CD4-positive, alpha-beta T cell treated with Interleukin-21 for 1 hour (primary cell): ENCODE data around the gene TLR5.
A peak's percentile ranks its signal among the peaks of the same experiment; 100 is the strongest.

Experiments used
- DNase-seq: peaks from one replicate; pipeline ENCODE4 v3.0.0-alpha.2; 2020

TLR5 gene

DNA sequence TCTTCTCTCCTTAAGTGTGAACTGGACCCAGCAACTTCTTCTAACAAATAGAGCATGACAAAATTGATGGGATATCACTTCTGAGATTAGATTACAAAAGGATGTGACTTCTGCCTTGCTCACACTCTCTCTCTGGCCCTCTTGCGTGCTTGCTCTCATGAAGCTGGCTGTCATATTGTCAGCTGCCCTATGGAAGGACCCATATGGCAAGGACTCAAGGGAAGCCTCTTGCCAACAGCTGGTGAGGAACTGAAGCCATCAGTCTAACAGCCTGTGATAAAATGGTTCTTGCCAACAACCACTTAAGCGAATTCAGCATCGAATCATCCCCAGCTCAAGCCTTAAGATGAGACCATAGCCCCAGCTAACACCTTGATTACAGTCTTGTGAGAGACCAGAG lies 4.8 kb upstream of the TLR5 start:
- no peak for DNase-seq

DNA sequence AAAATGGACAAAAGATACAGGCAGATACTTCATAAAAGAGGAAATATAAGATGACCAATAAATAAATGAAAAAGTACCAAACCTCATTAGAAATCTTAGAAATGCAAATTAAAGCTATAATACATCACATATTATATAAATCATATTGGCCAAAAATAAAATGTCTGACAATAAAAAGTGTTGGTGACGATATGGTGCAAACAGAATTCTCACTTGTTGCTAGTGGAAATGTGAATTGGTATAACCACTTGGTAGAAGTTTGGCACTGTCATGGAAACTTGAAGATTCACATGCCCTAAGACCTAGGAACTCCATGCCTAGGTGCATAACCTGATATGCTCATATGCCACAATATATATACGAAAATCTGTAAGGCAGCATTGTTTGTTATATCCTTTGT lies 4.4 kb upstream of the TLR5 start:
- DNase-seq: no peak

DNA sequence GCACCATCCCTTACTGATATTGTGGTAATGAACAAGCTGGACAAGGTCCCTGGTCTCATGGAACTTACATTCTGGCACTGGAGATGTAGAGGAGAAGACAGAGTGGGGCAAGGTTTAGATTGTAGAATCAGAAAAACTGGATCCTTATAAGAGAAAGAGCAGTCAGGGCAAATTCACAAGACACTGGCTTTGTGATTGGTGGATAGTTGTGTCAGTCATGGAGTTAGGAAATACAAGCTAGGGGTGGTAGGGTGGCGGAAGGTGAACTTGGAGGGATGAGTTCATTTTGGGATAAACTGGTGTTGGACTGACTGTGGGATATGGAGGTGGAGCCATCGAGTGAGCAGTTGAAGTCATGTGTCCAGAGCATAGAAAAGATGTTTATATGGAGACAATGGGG lies 3.7 kb upstream of the TLR5 start:
- no peak for DNase-seq

DNA sequence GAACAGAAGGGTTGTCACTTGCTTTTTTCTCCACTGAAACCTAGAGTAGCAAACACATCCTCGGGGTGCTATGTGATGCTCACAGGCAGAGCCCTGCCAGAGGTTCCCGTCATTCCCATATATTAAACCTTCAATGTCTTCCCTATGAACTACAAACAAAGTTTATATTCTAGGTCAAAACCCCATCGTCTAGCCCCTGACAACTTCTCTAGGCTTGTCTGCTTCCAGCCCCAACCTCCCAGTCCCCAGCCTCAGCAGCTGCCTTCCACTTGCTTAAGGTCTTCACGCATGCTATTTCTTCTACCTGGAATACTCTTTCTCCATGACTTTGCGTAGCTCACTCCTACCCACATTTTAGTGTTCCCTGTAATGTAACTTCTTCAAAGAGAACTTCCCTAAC lies 1.9 kb upstream of the TLR5 start:
- no peak for DNase-seq

DNA sequence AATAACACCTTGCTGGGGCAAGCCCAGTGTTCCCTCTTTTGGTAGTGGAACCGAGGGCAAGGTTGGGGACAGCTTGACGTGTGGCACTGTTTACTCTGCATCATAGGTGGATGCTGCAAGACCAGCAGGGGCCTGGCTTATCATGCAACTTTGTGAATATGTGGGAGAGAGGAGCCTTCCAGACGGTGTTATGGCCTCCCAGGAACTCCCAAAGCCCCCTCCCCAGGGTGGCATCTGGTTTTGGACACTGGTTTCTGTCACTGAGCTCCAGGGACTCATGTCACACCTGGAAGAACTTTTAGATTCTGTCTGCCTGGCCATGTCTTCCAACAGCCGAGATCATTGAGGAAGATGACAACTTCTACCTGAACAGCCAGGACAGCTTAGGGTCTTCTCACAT lies 1.4 kb upstream of the TLR5 start:
- DNase-seq: no peak

DNA sequence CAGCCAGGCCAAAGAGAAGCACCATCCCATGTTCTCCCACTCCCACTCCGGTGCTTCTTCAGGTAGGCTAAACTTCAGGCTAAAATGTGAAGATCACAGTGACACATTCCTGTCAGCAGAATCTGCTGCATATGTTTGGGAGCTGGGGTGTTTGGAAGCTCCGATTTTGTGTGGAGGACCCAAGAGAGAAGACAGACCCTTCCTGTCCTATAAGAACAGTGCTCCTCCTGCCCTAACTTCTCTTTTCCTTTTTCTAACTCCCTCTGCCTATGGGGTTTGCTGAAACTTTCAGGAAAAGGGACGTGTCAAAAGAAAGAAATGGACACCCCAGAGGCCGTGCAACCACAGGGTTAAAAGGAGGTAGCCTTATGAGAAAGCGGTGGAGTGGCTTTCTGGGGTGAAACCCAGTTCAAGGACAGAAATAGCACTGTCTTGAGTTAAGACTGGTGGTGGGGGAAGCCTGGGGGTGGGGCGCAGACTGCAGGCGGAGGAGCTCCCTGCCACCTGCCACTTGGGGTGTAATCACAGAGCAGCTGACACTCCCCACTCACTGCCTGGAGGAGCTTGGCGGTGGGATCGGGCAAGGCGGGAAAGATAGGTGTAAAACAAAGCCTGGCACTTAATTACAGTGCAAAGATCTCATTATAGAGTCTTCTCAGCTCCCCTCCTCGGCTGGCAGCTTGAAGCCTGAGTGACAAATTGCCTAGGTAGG lies 645 bp upstream of the TLR5 start:
- DNase-seq: peak; percentile 44

DNA sequence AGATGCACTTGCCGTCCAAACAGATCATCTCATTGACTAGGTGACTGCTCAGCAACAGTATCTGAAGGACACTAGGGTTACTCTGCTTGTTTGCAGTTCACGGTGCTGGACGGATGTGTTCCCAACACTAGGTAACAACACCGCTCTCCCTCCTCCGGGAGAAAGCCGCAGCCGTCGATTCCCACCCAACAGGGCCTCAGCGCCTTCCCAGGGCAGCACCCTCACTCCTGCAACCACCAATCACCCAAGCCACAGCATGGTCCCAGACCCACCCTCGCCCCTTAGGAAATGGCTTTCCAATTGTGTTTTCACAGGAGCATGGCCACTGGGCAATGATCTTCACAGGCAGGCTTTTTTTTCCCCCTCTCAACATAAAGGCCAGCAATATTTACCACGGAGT lies 779 bp downstream of the TLR5 start:
- DNase-seq: no peak

DNA sequence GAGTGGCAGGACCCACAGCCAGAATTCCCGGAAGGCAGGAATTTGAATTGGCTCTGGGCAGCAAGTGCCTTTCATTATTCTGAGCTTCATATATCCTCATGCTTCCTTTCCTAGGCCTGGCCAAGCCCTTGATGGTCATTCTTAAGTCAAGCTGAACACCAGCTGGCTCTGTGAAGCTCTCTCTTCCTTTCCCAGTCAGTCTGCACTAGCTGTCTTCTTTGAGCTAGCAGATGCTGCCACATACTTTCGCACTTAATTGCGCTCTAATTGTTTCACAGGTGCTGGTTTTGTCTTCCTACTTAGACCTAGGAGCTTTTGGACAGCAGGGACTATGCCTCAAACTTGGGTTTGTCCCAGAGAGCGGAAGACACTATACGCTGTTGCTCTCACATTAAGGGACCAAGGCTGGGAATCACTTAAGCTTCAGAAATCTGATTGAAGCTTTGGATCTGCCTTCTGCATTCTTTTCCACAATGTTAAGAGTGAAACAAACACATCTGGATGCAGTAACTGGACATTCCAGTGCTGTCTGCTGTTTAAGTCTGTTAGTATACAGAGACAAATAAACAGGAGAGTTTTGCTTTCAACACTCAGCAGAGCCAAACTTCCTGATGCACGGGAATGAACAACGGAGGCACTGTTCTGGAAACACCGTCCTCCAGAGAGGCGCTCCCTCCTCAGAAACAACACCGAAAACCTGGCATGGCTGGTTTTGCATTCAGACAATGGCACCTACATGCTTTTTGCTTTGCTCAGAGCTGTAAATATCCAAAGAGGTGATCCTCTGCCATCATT lies 2.2 kb downstream of the TLR5 start:
- DNase-seq: no peak

DNA sequence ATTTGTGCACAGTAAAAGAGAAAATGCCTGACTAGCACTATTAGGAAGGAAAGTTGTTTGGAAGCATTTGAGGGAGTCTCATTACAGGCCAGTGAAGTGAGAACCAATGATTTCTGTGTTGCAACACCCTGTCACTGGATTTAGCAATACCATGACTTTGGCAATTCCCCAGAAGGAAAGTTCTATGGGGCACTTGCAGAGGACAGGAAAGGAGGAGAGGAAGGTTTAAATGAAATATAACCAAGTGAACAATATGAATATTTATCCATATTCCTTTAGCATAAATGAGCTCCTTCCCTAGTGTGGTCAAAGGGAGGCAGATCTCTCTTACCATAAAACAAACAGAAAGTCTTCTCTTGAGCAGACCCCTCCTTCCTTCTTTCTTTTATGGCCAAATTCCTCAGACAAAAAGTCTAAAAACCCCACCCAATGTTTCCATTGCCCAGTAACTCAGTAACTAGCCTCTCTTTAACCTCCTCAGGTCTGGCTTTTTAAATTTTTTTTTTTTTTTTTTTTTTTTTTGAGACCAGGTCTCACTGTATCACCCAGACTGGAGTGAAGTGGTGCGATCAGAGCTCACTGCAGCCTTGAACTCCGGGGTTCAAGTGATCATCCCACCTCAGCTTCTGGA lies 5.5 kb downstream of the TLR5 start:
- DNase-seq: no peak

DNA sequence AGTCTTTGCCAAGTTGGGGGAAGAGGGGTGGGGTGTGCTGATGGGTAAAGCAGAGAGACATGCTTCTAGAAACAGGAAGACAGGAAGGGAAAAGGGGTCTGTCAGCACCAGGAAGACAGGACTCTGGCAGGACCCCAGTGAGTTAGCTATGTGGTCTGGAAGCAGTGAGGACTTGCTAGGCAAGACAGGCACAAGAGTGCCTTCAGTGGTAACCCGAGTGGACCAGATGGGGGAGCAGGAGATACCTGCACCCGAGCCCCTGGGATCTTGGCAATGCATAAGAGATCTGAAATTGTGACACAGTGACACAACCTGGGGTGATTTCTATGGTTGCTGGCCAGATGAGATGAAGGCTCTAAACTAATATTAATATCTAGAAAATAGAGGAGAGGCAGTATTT lies 7.0 kb downstream of the TLR5 start:
- no peak for DNase-seq

DNA sequence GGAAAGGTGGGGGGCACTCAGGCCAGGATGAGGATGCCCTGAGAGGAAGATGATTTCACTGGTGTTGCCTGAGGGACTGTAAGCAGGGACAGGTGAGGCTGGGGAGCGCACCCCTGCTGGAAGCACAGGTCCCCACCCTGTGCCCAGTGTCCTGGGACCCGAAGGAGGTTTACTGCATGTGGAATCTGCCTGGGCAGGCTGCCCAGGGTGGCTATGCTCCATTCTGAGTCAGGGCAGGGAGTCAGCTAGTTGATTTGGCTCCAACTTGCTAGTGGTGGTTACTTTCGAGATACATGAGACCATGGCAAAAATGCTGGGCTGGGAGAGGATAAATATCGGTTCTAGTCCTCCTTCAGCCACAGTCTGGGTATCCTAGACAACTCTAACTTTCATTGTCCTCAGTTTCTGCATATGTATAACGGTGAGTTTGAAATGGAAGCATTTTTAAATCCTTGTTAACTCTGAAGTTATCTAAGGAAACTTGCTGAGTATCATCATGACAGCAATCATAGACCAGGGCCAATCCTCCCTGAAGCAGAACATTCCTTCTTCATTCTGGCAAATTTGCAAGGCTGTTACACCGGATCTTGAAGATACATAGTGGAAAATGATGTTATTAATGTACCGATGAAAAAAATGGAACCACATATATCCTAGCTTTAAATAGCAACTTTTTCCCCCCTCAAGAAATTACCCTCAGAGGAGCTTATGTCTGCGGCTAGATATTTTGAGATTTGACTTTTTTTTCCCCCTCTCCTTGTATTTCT lies 7.7 kb downstream of the TLR5 start:
- DNase-seq: no peak

DNA sequence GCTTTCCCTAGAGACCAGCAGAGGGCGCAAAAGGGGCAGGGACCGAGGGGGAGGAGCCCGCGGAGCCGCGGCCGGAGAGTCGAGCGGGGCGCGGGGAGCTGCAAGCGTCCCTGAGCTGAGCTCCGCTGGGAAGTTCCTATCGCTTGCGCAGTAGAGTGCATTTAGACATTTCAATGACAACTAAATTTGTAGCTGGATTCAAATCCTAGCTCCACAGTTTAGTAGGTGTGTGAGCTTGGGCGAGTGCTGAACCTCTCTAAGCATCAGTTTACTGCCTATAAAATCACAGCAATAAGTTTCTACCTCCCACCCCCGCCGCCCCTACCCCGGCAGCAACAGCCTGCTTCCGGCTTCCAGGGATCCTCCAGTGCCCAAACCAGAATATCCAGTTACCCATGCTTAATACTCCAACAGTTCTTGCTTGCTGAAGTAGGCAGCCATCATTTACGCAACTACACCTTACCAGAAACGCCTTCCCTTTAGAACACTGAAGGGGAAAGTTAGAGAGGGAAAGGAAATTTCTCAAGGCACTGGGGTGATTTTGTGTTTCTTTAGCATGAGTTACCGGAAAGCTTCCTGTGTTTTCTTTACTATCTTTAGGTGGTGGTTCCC lies 9.1 kb downstream of the TLR5 start:
- peak; percentile 80 for DNase-seq

DNA sequence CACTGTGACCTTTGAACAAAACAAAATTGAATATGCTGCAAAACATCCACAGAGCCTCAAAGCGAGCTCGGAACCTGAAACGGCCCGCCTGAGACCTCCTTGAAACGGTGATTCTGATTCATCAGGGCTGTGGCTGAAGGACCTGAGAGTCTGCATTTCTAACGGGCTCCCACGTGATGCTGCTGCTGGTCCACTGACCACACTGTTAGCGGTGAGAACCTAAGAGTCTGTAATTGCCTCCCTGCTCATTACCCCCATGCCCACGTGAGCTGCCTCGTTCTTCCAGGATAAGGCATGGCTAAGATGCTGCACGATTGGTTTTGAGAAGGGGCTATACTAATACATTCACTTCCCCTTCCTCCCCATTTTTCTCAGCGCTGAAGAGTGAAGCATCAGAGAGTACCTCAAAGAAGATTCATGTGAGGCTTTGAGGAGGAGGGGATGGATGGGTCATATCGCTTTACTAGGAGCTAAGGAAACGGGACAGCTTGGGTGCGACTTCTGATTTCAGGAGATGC lies 9.7 kb downstream of the TLR5 start:
- DNase-seq: no peak

DNA sequence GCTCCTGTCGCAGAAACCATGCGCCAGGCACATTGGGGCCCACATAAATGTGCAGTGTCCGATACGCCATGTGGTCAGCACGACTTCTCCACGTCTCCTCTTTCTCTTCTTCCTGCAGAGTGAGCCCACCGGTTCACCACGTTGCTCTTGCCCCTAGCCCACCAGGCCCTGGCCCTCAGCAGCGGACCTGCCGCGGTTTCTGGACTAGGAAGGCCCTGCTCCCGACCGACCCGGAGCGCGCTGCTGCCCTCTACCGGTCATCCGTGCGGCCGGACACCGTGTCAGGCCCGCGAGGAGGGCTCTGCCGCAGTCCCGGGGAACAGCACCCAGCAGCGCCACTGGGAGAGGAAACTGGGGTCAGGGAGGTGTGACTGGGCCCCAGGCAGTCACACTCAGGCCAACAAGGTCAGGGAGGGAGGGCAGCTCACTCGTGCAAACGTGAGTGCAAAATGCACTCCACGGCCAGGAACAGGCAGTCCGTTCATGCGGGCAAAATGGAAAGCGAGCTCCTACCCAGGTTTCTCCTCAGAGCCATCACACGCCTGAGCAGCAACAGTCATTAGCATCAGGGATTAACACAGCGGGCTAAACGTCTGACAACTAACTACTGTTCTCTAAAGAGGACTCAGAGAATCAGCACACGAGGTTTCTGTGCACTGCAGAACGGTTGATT lies 13.7 kb downstream of the TLR5 start:
- DNase-seq: peak; percentile 58

DNA sequence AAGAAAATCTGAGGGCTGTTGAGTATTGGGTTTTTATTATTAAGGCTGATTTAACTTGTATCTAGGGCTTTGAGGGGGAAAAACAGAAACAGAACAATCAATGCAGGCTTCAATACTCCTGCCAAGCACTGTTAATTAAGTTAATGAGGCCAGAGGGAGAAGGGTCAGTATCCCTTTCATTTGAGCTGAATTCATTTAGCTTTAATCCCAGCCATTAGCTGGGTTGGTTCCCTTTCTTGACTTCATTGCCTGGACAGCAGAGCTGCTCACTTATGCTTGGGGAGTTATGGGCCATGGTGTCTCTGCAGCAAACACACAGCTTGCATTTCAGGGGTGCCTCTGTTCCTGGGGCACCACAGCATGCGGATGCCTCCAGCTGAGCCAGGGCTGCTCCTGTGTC lies 16.3 kb downstream of the TLR5 start:
- no peak for DNase-seq

DNA sequence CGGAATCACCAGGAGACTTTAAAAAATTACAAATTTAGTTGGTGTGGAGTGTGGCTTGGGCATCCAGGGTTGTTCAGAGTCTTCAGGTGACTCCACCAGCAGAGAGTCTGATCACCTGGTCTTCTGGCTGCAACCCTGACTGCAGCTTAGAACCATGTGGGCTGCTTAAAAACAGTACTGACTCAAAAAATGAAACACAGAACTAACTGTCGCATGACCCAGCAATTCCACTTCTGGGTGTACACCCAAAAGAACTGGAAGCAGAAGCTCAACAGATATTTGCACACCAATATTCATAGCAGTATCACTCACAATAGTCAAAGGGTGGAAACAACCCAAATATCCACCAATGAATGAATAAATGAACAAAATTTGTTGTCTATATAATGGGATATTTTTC lies 17.3 kb downstream of the TLR5 start:
- DNase-seq: no peak

DNA sequence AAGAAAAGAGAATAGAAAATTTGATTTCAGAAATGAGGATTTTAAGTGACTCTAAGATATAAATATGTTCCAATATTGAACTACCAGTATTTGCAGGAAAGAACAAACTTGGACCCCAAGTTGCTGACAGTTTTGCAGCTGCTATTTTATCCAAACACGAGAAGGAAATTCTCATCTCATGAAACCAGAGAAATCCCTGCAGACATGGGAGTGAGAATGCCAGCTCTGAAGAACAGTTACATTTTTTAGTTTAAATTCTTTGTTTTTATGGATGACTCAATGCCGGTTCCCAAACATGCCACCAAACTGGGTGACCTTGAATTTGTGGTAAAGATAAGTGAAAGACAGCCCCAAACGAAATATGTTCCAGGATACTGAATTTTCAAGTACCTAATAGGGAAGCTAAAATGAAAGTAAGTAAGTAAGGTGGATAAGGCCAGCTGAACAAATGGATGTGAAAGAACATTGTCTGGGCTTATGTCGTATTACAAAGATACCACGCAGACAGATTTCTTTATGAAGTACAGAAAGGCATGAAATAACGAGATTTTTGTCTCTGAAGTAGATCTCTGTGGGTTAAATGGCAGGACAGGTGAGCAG lies 19.9 kb downstream of the TLR5 start:
- DNase-seq: no peak

DNA sequence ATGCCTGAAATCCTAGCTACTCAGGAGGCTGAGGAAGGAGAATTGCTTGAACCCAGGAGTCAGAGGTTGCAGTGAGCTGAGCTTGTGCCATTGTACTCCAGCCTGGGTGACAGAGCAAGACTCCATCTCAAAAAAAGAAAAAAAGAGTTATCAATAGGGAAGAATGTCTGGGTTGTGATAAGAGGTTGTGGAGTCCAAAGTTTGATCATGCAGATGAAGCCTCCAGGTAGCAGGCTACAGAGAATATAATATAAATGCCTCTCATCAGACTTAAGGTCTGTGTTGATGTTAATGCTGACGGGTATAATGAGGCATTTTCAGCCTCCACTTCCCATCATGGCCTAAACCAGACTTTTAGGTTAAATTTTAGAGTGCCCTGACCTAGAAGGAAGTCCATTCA lies 24.6 kb downstream of the TLR5 start:
- DNase-seq: no peak

DNA sequence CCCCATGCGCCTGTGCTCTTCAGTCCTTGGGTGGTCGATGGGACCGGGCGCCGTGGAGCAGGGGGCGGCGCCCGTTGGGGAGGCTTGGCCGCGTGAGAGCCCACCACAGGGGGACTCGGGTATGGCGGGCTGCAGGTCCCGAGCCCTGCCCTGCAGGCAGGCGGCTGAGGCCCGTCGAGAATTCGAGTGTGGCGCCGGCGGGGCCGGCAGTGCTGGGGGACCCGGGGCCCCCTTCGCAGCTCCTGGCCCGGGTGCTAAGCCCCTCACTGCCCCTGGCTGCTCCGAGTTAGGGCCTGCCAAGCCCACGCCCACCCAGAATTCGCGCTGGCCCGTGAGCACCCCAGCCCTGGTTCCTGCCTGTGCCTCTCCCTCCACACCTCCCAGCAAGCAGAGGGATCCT lies 26.1 kb downstream of the TLR5 start:
- DNase-seq: no peak

DNA sequence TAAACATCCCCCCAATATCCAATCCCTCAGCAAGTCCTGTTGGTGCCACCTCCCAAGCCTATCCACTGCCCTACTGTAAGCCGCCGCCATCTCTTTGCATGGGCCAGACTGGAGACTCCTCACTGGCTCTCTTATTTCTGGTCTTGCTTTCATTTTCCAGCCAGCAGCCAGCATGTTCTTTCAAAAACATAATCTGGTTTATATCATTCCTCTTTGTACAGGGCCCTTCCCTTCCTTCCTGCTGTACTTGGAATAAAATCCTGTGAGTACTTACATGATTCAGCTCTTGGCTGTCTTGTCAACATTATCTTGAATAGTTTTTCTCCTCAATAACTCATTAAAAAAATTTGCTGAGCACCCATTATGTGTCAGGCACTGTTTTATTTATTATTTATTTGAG lies 28.2 kb downstream of the TLR5 start:
- no peak for DNase-seq

DNA sequence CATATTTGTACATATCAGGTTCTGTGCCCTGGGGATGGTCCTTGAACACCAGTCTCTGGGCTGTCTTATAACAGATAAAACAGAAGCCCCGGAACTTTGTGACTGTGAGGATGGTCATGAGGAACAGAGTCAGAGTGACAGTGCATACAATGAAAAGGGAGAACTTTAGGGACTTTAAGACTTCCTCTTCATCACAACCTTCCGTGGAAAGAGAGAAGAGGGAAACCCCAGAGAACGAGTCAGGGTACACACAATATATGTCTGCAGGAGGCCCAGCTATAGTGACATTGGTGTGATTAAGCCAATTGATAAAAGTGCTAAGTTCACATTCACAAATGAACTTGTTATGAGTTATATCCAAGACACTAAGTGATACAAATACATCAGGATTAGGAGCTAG lies 32.1 kb downstream of the TLR5 start:
- DNase-seq: no peak

DNA sequence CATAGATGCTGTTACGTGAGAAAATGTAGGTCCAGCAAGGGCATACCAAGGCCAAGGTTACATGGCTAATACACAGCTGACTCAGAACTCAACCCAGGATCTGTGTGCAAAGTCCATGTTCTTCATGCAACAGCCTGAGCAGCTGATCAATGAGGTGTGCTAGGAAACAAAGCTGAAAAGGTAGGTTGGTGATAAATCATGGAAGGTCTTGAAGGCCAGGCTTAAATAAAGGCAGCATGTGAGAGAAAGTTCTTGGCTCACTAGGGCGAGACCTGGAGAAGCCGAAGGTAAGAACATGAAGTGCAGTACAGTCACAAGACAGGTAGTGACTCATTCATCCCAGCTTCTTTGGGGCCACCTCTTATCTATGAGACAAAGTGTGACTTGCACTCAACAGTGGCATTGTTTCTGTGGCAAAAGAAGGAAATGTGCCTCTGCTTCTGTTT lies 33.4 kb downstream of the TLR5 start:
- no peak for DNase-seq
